NCI-H526 treated with DMSO at 0.1 percent for 48 hours (cell line): Measurements from ENCODE around the gene MYO16.
"Not testable (repeated sequence)": the region's sequence is repeated elsewhere in the genome, so short reads cannot be mapped to it uniquely, and the experiment has no call there.

Experiments
- DNase-seq: peaks from one replicate; lab custom pipeline; 2025; lab: John Stamatoyannopoulos, UW

Gene MYO16

GRCh38 chr13:108983273-108983672 lies 353.9 kb downstream of the MYO16 start:
- DNase-seq: no peak

- no peak for DNase-seq
Measured at GRCh38 chr13:108984251-108984920, 355.0 kb downstream of the MYO16 start.

- DNase-seq: no peak
Measured at GRCh38 chr13:108985166-108985565, 355.8 kb downstream of the MYO16 start.

- no peak for DNase-seq
Measured at GRCh38 chr13:108987517-108987916, 358.1 kb downstream of the MYO16 start.

GRCh38 chr13:108987944-108988343 lies 358.5 kb downstream of the MYO16 start:
- no peak for DNase-seq

- DNase-seq: not testable (repeated sequence)
Measured at GRCh38 chr13:108991416-108991815, 362.0 kb downstream of the MYO16 start.

GRCh38 chr13:108993346-108993745 lies 363.9 kb downstream of the MYO16 start:
- no peak for DNase-seq

GRCh38 chr13:108996430-108996829 lies 367.0 kb downstream of the MYO16 start:
- DNase-seq: no peak

- DNase-seq: peak; percentile 17
Measured at GRCh38 chr13:109000207-109000606, 370.8 kb downstream of the MYO16 start.

GRCh38 chr13:109002934-109003333 lies 373.5 kb downstream of the MYO16 start:
- no peak for DNase-seq

GRCh38 chr13:109007946-109008345 lies 378.5 kb downstream of the MYO16 start:
- no peak for DNase-seq

GRCh38 chr13:109009756-109010155 lies 380.3 kb downstream of the MYO16 start:
- DNase-seq: no peak

GRCh38 chr13:109010912-109011311 lies 381.5 kb downstream of the MYO16 start:
- DNase-seq: no peak

GRCh38 chr13:109012115-109012514 lies 382.7 kb downstream of the MYO16 start:
- DNase-seq: no peak

- DNase-seq: no peak
Measured at GRCh38 chr13:109021558-109021957, 392.1 kb downstream of the MYO16 start.

- no peak for DNase-seq
Measured at GRCh38 chr13:109024611-109025010, 395.2 kb downstream of the MYO16 start.

- no peak for DNase-seq
Measured at GRCh38 chr13:109026266-109026665, 396.9 kb downstream of the MYO16 start.

- no peak for DNase-seq
Measured at GRCh38 chr13:109028624-109029023, 399.2 kb downstream of the MYO16 start.

GRCh38 chr13:109033090-109033489 lies 403.7 kb downstream of the MYO16 start:
- no peak for DNase-seq

- no peak for DNase-seq
Measured at GRCh38 chr13:109036078-109036780, 406.8 kb downstream of the MYO16 start.

- no peak for DNase-seq
Measured at GRCh38 chr13:109043636-109044035, 414.2 kb downstream of the MYO16 start.

- no peak for DNase-seq
Measured at GRCh38 chr13:109055850-109056249, 426.4 kb downstream of the MYO16 start.

- no peak for DNase-seq
Measured at GRCh38 chr13:109058087-109058486, 428.7 kb downstream of the MYO16 start.

GRCh38 chr13:109072505-109072904 lies 443.1 kb downstream of the MYO16 start:
- DNase-seq: no peak
